OCI-LY3 (cell line): ENCODE results near the gene TMEM247.

Experiments used
- EZH2phosphoT487 ChIP-seq: fragments of 200-600 bp; shearing (Covaris generic); IDR thresholded peaks from 2 replicates; pipeline ENCODE4 v1.6.1; 2018; ENCODE audit warnings: antibody characterized with exemption, mixed run types, low read depth
- TF ChIP-seq, protein P1 (sequence below): fragments of 200-600, 300-600 bp; sonication (generic); IDR thresholded peaks from 2 replicates; pipeline ENCODE4 v1.5.1; 2014; ENCODE audit warnings: antibody characterized with exemption, low read length, low read depth

DNA sequence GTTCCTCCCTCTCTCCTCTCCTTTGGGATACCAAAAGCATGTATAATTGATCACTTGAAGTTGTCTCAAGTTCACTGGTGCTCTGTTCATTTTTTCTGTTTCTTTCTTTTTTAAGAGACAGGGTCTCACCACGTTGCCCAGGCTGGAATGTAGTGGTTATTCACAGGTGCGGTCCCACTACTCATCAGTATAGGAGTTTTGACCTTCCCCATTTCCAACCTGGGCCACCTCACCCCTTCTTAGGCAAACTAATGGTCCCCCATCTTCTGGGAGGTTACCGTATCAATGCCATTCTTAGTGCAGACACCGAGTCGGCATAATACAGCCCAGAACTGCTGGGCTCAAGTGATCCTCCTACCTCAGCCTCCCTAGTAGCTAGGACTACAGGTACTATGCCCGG lies 31.3 kb upstream of the TMEM247 start:
- TF ChIP-seq, protein P1, sequence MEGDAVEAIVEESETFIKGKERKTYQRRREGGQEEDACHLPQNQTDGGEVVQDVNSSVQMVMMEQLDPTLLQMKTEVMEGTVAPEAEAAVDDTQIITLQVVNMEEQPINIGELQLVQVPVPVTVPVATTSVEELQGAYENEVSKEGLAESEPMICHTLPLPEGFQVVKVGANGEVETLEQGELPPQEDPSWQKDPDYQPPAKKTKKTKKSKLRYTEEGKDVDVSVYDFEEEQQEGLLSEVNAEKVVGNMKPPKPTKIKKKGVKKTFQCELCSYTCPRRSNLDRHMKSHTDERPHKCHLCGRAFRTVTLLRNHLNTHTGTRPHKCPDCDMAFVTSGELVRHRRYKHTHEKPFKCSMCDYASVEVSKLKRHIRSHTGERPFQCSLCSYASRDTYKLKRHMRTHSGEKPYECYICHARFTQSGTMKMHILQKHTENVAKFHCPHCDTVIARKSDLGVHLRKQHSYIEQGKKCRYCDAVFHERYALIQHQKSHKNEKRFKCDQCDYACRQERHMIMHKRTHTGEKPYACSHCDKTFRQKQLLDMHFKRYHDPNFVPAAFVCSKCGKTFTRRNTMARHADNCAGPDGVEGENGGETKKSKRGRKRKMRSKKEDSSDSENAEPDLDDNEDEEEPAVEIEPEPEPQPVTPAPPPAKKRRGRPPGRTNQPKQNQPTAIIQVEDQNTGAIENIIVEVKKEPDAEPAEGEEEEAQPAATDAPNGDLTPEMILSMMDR, result no peak
- no peak for TF ChIP-seq EZH2phosphoT487
